Neural cell (in vitro differentiated cells): ENCODE results near the gene BLTP1. TPM values are rescaled to one million over a fixed set of nuclear protein-coding genes. Genes with fewer than 3 reads are reported as not detected.

Source experiments
- H2AFZ ChIP-seq: fragments of 200-600, 300-800 bp; sonication (generic), shearing (Covaris generic); 2 replicates; pipeline ENCODE4 v1.6.0; 2014; ENCODE audit warnings: low read depth, mild to moderate bottlenecking, antibody characterized with exemption, low read length, moderate library complexity
- H3F3A ChIP-seq: fragments of 200-600 bp; shearing (Covaris generic); 2 replicates; pipeline ENCODE4 v1.6.1; 2016; ENCODE audit warnings: mild to moderate bottlenecking, moderate library complexity, mixed read lengths, antibody characterized with exemption, low read length; ENCODE audit not compliant: insufficient read depth, poor library complexity, severe bottlenecking
- H3K27ac ChIP-seq: fragments of 200-600, 300-800 bp; sonication (generic), shearing (Covaris generic); 2 replicates; pipeline ENCODE4 v1.5.1; 2014; ENCODE audit warnings: mild to moderate bottlenecking, low read length, moderate library complexity
- H3K27me3 ChIP-seq: fragments of 300-800, 200-600 bp; sonication (generic), shearing (Covaris generic); 2 replicates; pipeline ENCODE4 v1.6.0; 2014; ENCODE audit warnings: mild to moderate bottlenecking, low read depth, low read length, moderate library complexity; ENCODE audit not compliant: insufficient read depth
- H3K36me3 ChIP-seq: fragments of 300-800, 200-600 bp; sonication (generic), shearing (Covaris generic); 2 replicates; pipeline ENCODE4 v1.5.1; 2014; ENCODE audit warnings: mild to moderate bottlenecking, antibody characterized with exemption, low read length, moderate library complexity; ENCODE audit not compliant: insufficient read depth
- H3K4me2 ChIP-seq: fragments of 300-800, 200-600 bp; sonication (generic), shearing (Covaris generic); 2 replicates; pipeline ENCODE4 v1.6.0; 2014; ENCODE audit warnings: mild to moderate bottlenecking, low read length
- H3K4me3 ChIP-seq: fragments of 300-800, 200-600 bp; sonication (generic), shearing (Covaris generic); 2 replicates; pipeline ENCODE4 v1.5.1; 2014; ENCODE audit warnings: mild to moderate bottlenecking, low read length, moderate library complexity
- H3K79me2 ChIP-seq: fragments of 200-600 bp; shearing (Covaris generic); replicated peaks from 2 replicates; pipeline ENCODE4 v1.6.0; 2014; ENCODE audit warnings: mild to moderate bottlenecking, low read length, moderate library complexity; ENCODE audit not compliant: insufficient read depth
- H3K9ac ChIP-seq: fragments of 300-800, 200-600 bp; sonication (generic), shearing (Covaris generic); 2 replicates; pipeline ENCODE4 v1.6.1; 2016; ENCODE audit warnings: mild to moderate bottlenecking, low read length, mixed read lengths
- H3K9me2 ChIP-seq: fragments of 200-600 bp; shearing (Covaris generic); 2 replicates; pipeline ENCODE4 v1.6.1; 2016; ENCODE audit warnings: mild to moderate bottlenecking, low read length, mixed read lengths; ENCODE audit not compliant: insufficient read depth
- H3K9me3 ChIP-seq: fragments of 200-600, 300-800 bp; sonication (generic), shearing (Covaris generic); 2 replicates; pipeline ENCODE4 v1.6.1; 2016; ENCODE audit warnings: mild to moderate bottlenecking, mixed run types, low read length, moderate library complexity, mixed read lengths
- H4K20me1 ChIP-seq: fragments of 200-600 bp; shearing (Covaris generic); 2 replicates; pipeline ENCODE4 v1.6.1; 2016; ENCODE audit warnings: mild to moderate bottlenecking, mixed run types; ENCODE audit not compliant: insufficient read depth
- EP300 ChIP-seq: fragments of 450-650 bp; conservative IDR thresholded peaks from 2 replicates; pipeline ENCODE4 v1.6.1; 2014; ENCODE audit warnings: antibody characterized with exemption, mild to moderate bottlenecking, moderate library complexity; ENCODE audit not compliant: poor library complexity, severe bottlenecking
- EZH2 ChIP-seq: fragments of 200-600, 300-800 bp; shearing (Covaris generic), sonication (generic); IDR thresholded peaks from 2 replicates; pipeline ENCODE4 v1.6.1; 2014; ENCODE audit warnings: antibody characterized with exemption, low read length, borderline replicate concordance, mild to moderate bottlenecking; ENCODE audit not compliant: insufficient read depth, poor library complexity, severe bottlenecking
- MXI1 ChIP-seq: fragments of 450-650 bp; conservative IDR thresholded peaks from 2 replicates; pipeline ENCODE4 v1.6.1; 2014; ENCODE audit warnings: antibody characterized with exemption, mild to moderate bottlenecking; ENCODE audit not compliant: poor library complexity, severe bottlenecking
- POLR2AphosphoS5 ChIP-seq: IDR thresholded peaks from 2 replicates; pipeline ENCODE4 v1.6.1; 2012
- RAD21 ChIP-seq: fragments of 450-650 bp; conservative IDR thresholded peaks from 2 replicates; pipeline ENCODE4 v1.6.1; 2014; ENCODE audit warnings: antibody characterized with exemption, mild to moderate bottlenecking, moderate library complexity
- SMC3 ChIP-seq: fragments of 450-650 bp; conservative IDR thresholded peaks from 2 replicates; pipeline ENCODE4 v1.6.1; 2014; ENCODE audit warnings: antibody characterized with exemption, mild to moderate bottlenecking, moderate library complexity; ENCODE audit not compliant: poor library complexity
- TAF1 ChIP-seq: IDR thresholded peaks from 2 replicates; pipeline ENCODE4 v1.6.1; 2012; ENCODE audit warnings: low read depth
- polyA plus RNA-seq: library from polyadenylated mRNA; depleted of rRNA; stranded (reverse); fragments of >200 nt; gene quantifications from 2 replicates; pipeline ENCODE4 v1.2.3, GENCODE V29; 2014
- TF ChIP-seq, protein P1 (sequence below): fragments of 450-650 bp; IDR thresholded peaks from 2 replicates; pipeline ENCODE4 v1.5.1; 2014; ENCODE audit warnings: antibody characterized with exemption, mild to moderate bottlenecking, moderate library complexity; ENCODE audit not compliant: poor library complexity, severe bottlenecking
- TF ChIP-seq, protein P2 (sequence below): IDR thresholded peaks from 2 replicates; pipeline ENCODE4 v1.6.1; 2012; ENCODE audit warnings: borderline replicate concordance

The BLTP1 gene
- polyA plus RNA-seq, 1 donor from 2014 or later: 126 TPM

DNA sequence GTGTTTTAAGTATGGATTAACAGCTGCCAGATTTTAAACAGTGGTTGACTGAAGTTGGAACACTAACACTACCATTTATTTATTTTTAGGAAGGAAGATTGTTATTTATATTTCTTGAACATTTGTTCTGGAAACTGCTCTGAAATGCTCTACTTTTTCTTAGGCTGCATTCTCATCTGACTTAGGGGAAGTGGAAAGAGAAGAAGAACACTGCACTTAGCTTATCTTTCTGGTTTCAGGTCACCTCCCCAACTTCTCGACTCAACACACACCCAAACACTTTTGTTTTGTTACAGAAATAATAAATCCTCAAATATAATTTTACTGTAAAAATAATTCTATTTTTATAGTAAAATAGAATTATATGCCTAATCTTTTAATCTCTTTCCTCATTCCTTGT lies 18.6 kb downstream of the BLTP1 start:
- Histone ChIP-seq H3K27me3 (no peaks in the 10 kb centered on the region), H3K27ac (no peak overlapping the region), H4K20me1 (no peaks in the 10 kb centered on the region), H3K36me3 (peaks cover 4% of the 10 kb centered on the region), H3K79me2 (peaks cover 11% of the 10 kb centered on the region), H3F3A (no peaks in the 10 kb centered on the region), H2AFZ (no peak overlapping the region), H3K9ac (no peak overlapping the region), H3K4me2 (no peak overlapping the region), H3K9me2 (no peaks in the 10 kb centered on the region), H3K4me3 (no peak overlapping the region), H3K9me3 (no peaks in the 10 kb centered on the region)
- TF ChIP-seq, protein P1, sequence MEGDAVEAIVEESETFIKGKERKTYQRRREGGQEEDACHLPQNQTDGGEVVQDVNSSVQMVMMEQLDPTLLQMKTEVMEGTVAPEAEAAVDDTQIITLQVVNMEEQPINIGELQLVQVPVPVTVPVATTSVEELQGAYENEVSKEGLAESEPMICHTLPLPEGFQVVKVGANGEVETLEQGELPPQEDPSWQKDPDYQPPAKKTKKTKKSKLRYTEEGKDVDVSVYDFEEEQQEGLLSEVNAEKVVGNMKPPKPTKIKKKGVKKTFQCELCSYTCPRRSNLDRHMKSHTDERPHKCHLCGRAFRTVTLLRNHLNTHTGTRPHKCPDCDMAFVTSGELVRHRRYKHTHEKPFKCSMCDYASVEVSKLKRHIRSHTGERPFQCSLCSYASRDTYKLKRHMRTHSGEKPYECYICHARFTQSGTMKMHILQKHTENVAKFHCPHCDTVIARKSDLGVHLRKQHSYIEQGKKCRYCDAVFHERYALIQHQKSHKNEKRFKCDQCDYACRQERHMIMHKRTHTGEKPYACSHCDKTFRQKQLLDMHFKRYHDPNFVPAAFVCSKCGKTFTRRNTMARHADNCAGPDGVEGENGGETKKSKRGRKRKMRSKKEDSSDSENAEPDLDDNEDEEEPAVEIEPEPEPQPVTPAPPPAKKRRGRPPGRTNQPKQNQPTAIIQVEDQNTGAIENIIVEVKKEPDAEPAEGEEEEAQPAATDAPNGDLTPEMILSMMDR: no peak
- no peak for TF ChIP-seq POLR2AphosphoS5
- no peak for TF ChIP-seq TAF1
- no peak for TF ChIP-seq EZH2
- TF ChIP-seq SMC3: no peak
- TF ChIP-seq, protein P2, sequence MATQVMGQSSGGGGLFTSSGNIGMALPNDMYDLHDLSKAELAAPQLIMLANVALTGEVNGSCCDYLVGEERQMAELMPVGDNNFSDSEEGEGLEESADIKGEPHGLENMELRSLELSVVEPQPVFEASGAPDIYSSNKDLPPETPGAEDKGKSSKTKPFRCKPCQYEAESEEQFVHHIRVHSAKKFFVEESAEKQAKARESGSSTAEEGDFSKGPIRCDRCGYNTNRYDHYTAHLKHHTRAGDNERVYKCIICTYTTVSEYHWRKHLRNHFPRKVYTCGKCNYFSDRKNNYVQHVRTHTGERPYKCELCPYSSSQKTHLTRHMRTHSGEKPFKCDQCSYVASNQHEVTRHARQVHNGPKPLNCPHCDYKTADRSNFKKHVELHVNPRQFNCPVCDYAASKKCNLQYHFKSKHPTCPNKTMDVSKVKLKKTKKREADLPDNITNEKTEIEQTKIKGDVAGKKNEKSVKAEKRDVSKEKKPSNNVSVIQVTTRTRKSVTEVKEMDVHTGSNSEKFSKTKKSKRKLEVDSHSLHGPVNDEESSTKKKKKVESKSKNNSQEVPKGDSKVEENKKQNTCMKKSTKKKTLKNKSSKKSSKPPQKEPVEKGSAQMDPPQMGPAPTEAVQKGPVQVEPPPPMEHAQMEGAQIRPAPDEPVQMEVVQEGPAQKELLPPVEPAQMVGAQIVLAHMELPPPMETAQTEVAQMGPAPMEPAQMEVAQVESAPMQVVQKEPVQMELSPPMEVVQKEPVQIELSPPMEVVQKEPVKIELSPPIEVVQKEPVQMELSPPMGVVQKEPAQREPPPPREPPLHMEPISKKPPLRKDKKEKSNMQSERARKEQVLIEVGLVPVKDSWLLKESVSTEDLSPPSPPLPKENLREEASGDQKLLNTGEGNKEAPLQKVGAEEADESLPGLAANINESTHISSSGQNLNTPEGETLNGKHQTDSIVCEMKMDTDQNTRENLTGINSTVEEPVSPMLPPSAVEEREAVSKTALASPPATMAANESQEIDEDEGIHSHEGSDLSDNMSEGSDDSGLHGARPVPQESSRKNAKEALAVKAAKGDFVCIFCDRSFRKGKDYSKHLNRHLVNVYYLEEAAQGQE: no peak
- TF ChIP-seq EP300: no peak
- no peak for TF ChIP-seq RAD21
- no peak for TF ChIP-seq MXI1

DNA sequence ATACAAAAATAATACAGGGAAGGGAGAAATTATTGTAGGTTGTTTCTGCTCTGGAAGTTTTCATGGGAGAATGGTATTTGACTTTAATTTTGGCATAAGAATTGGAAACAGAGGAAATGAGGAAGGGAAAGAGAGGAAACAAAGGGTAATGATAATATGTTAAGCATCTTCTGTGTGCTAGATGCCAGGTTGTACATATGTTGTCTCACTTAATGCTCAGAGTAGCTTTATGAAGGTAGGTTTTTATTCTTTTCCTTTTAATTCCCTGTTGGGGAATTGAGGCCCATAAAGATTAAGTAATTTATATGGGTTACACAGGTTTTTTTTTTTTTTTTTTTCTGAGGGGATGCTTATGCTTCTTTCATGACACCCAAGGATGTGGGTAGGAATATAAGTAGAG lies 19.2 kb downstream of the BLTP1 start:
- no peak overlapping the region for H3K4me2 ChIP-seq

More for the DNA sequence above, 19.2 kb downstream of the BLTP1 start:
- Histone ChIP-seq H3K36me3 (peaks cover 5% of the 10 kb centered on the region), H3K79me2 (peaks cover 11% of the 10 kb centered on the region), H3K9me3 (no peaks in the 10 kb centered on the region), H4K20me1 (no peaks in the 10 kb centered on the region), H3K27ac (no peak overlapping the region), H3K27me3 (no peaks in the 10 kb centered on the region), H3F3A (no peaks in the 10 kb centered on the region), H3K9me2 (no peaks in the 10 kb centered on the region), H3K4me3 (no peak overlapping the region), H3K9ac (no peak overlapping the region), H2AFZ (no peak overlapping the region)
- TF ChIP-seq EZH2 (no peak), POLR2AphosphoS5 (no peak), MXI1 (no peak), EP300 (no peak), TAF1 (no peak)
- TF ChIP-seq, protein P2: no peak
